Right lobe of liver (tissue), 4 donors: Measurements from ENCODE around the gene PDE6A.

ENCODE experiments used
- CTCF ChIP-seq, 4 donors: fragments of 200-600 bp in 3 of 4; fragments of 450-650 bp in 1 of 4; IDR thresholded peaks; one replicate each; pipeline versions ENCODE4 v1.5.1 to v1.8.0; 2016 to 2022; ENCODE audit warnings: antibody characterized with exemption in 4 of 4, mild to moderate bottlenecking in 2 of 4
- POLR2A ChIP-seq: fragments of 450-650 bp; IDR thresholded peaks from one replicate; pipeline ENCODE4 v1.6.1; 2017; ENCODE audit warnings: antibody characterized with exemption, mild to moderate bottlenecking
- donor health status: DM: no; HTN: no; CAD: no.
- donor health status: DM: no; HTN: no; CAD: no.
- donor health status: DM: no; HTN: yes; CAD: no.

- TF ChIP-seq CTCF (IDR thresholded peaks at IDR 0.05) = no peak
- no peak for TF ChIP-seq POLR2A
Observed at GRCh38 chr5:149902177-149902576, 42.4 kb downstream of the PDE6A start.
